ENCODE results near the gene CDCA3. TPM values are rescaled to one million over a fixed set of nuclear protein-coding genes. Genes with fewer than 3 reads are reported as not detected.

The CDCA3 gene
- polyA plus RNA-seq, 1 experiment: 11.6 TPM

- CTCF ChIA-PET: interaction anchor here (1.7 to 1.8 kb wide), 2 partner anchors 29 to 87 kb away, joined by 4 to 8 read pairs; partner anchors contain the start of gene MLF2
- no peaks in the 10 kb centered on the region for H3K27me3 ChIP-seq (ENCODE audit: control insufficient read depth, insufficient read depth, low read length)
- no peak within 1 kb of the TSS for H3K4me3 ChIP-seq (ENCODE audit: low read depth, low read length)
- no peaks in the 10 kb centered on the region; the same call in 1 of the 2 replicates for H3K9me3 ChIP-seq (ENCODE audit: control insufficient read depth, insufficient read depth, low read length)
- H3K27ac ChIP-seq (ENCODE audit: low read depth, low read length): no peak within 1 kb of the TSS
- POLR2A ChIA-PET: interaction anchor here (0.7 to 3.3 kb wide), 3 partner anchors 10 to 19 kb away, joined by 3 to 14 read pairs (median 6); partner anchors contain the start of genes CDCA3, GPR162, P3H3 and USP5
- TF ChIP-seq CTCF (IDR thresholded peaks at IDR 0.05; ENCODE audit: low read depth, low read length): no peak
- DNase-seq (ENCODE audit: low read depth, low spot score): no peak
Observed at GRCh38 chr12:6840761-6841515, 10.1 kb downstream of the CDCA3 start, which contains the start of gene GNB3. Gene GNB3, plus strand, starts transcription at chr12:6840925. Its CDS starts 363 bp downstream, at chr12:6841288.

- Histone ChIP-seq H3K4me3 (ENCODE audit: low read depth, low read length) (no peak overlapping the region), H3K9me3 (ENCODE audit: control insufficient read depth, insufficient read depth, low read length) (no peaks in the 10 kb centered on the region; the same call in 1 of the 2 replicates), H3K27ac (ENCODE audit: low read depth, low read length) (no peak overlapping the region), H3K27me3 (ENCODE audit: control insufficient read depth, insufficient read depth, low read length) (no peaks in the 10 kb centered on the region)
- no peak for DNase-seq (ENCODE audit: low read depth, low spot score)
- no peak for TF ChIP-seq CTCF (IDR thresholded peaks at IDR 0.05; ENCODE audit: low read depth, low read length)
- ChIA-PET POLR2A (interaction anchor here (2.5 to 3.3 kb wide), 2 partner anchors 11 kb away, joined by 6 to 14 read pairs; partner anchors contain the start of genes CDCA3, P3H3 and USP5), CTCF (interaction anchor here (1.7 to 1.8 kb wide), 2 partner anchors 29 to 87 kb away, joined by 4 to 8 read pairs; partner anchors contain the start of gene MLF2)
Observed at GRCh38 chr12:6840330-6840729, 10.8 kb downstream of the CDCA3 start.

GRCh38 chr12:6839482-6840201, 11.4 kb downstream of the CDCA3 start:
- DNase-seq (ENCODE audit: low read depth, low spot score): no peak
- ChIA-PET POLR2A (interaction anchor here (0.9 to 3.3 kb wide), 3 partner anchors 10 to 12 kb away, joined by 3 to 14 read pairs (median 6); partner anchors contain the start of genes CDCA3, P3H3 and USP5), CTCF (interaction anchor here (1.0 to 1.8 kb wide), 4 partner anchors 30 to 227 kb away, joined by 3 to 8 read pairs (median 4); partner anchors contain the start of gene MLF2)
- TF ChIP-seq CTCF (IDR thresholded peaks at IDR 0.05; ENCODE audit: low read depth, low read length): no peak
- H3K4me3 ChIP-seq (ENCODE audit: low read depth, low read length): no peak overlapping the region
- no peaks in the 10 kb centered on the region for H3K27me3 ChIP-seq (ENCODE audit: control insufficient read depth, insufficient read depth, low read length)
- no peak overlapping the region for H3K27ac ChIP-seq (ENCODE audit: low read depth, low read length)
- no peaks in the 10 kb centered on the region; the same call in 1 of the 2 replicates for H3K9me3 ChIP-seq (ENCODE audit: control insufficient read depth, insufficient read depth, low read length)

GRCh38 chr12:6838854-6839253, 12.2 kb downstream of the CDCA3 start:
- no peak for DNase-seq (ENCODE audit: low read depth, low spot score)
- H3K27me3 ChIP-seq (ENCODE audit: control insufficient read depth, insufficient read depth, low read length): no peaks in the 10 kb centered on the region
- H3K4me3 ChIP-seq (ENCODE audit: low read depth, low read length): no peak overlapping the region
- no peaks in the 10 kb centered on the region; the same call in 1 of the 2 replicates for H3K9me3 ChIP-seq (ENCODE audit: control insufficient read depth, insufficient read depth, low read length)
- ChIA-PET POLR2A (interaction anchor here (0.9 to 2.5 kb wide), 2 partner anchors 11 to 12 kb away, joined by 3 to 6 read pairs; partner anchors contain the start of genes CDCA3 and USP5), CTCF (interaction anchor here (1.0 to 1.6 kb wide), 2 partner anchors 85 to 226 kb away, joined by 3 to 5 read pairs; no protein-coding TSS in a partner anchor)
- H3K27ac ChIP-seq (ENCODE audit: low read depth, low read length): no peak overlapping the region
- no peak for TF ChIP-seq CTCF (IDR thresholded peaks at IDR 0.05; ENCODE audit: low read depth, low read length)
